A673 (cell line): ENCODE measurements around the gene ELAVL1. TPM values are rescaled to one million over a fixed set of nuclear protein-coding genes. Genes with fewer than 3 reads are reported as not detected.
A peak's percentile ranks its signal among the peaks of the same experiment; 100 is the strongest.

Experiments
- BruUV-seq: library from RNA; stranded (reverse); fragments of 400-500 nt; replicated peaks from 2 replicates; lab custom pipeline; 2021; lab: Mats Ljungman, UMichigan
- CTCF ChIA-PET: fragments of 300-600 bp; sonication (Branson Sonifier 250); formaldehyde crosslinking; loops from one replicate; lab custom pipeline; 2022; ENCODE audit warnings: antibody characterized with exemption; lab: Charles Lee
- POLR2A ChIA-PET: fragments of 300-600 bp; sonication (Branson Sonifier 250); formaldehyde crosslinking; loops from one replicate; lab custom pipeline; 2022; ENCODE audit warnings: antibody characterized with exemption; ENCODE audit not compliant: low non-redundant PET; lab: Charles Lee
- DNase-seq: peaks from one replicate; pipeline ENCODE4 v3.0.0-alpha.2; 2015; ENCODE audit warnings: low spot score
- H3K27ac ChIP-seq: fragments of 200-600 bp; sonication (generic); 2 replicates; pipeline ENCODE4 v1.5.1; 2016; ENCODE audit warnings: mixed run types, low read depth, mild to moderate bottlenecking, mixed read lengths, antibody characterized with exemption, low read length; ENCODE audit not compliant: poor library complexity, severe bottlenecking
- H3K27me3 ChIP-seq: fragments of 200-600 bp; sonication (generic); replicated peaks from 2 replicates; pipeline ENCODE4 v1.6.1; 2017; ENCODE audit warnings: mixed run types, low read depth, mild to moderate bottlenecking, mixed read lengths, antibody characterized with exemption, low read length; ENCODE audit not compliant: insufficient read depth, poor library complexity
- H3K36me3 ChIP-seq: fragments of 200-600 bp; sonication (generic); 2 replicates; pipeline ENCODE4 v1.6.1; 2016; ENCODE audit warnings: mixed run types, mild to moderate bottlenecking, mixed read lengths, antibody characterized with exemption, low read length; ENCODE audit not compliant: insufficient read depth, poor library complexity, severe bottlenecking
- H3K4me1 ChIP-seq: fragments of 200-600 bp; sonication (generic); 2 replicates; pipeline ENCODE4 v1.6.1; 2017; ENCODE audit warnings: mixed run types, mild to moderate bottlenecking, mixed read lengths, antibody characterized with exemption, low read length; ENCODE audit not compliant: insufficient read depth, poor library complexity, severe bottlenecking
- H3K4me3 ChIP-seq: fragments of 200-600 bp; sonication (generic); 2 replicates; pipeline ENCODE4 v1.5.1; 2016; ENCODE audit warnings: low read depth, mixed run types, mild to moderate bottlenecking, mixed read lengths, low read length; ENCODE audit not compliant: poor library complexity, severe bottlenecking
- H3K9me3 ChIP-seq: fragments of 200-600 bp; sonication (generic); 2 replicates; pipeline ENCODE4 v1.6.1; 2016; ENCODE audit warnings: mixed run types, low read depth, mild to moderate bottlenecking, mixed read lengths, antibody characterized with exemption, low read length; ENCODE audit not compliant: poor library complexity, severe bottlenecking
- EZH2 ChIP-seq: fragments of 200-600 bp; sonication (generic); IDR thresholded peaks from 2 replicates; pipeline ENCODE4 v1.6.1; 2017; ENCODE audit warnings: borderline replicate concordance, low read depth, mild to moderate bottlenecking, mixed read lengths, antibody characterized with exemption, low read length; ENCODE audit not compliant: poor library complexity, severe bottlenecking
- intact Hi-C: fragments of 100-400 bp; cut with micrococcal nuclease; formaldehyde crosslinking; loops from one replicate; pipeline ENCODE4 v1.10.0; 2022; ENCODE audit not compliant: unreplicated experiment
- total RNA-seq: library from RNA; stranded (reverse); gene quantifications from 2 replicates; pipeline ENCODE4 v1.2.3, GENCODE V29; 2021
- TF ChIP-seq, protein P1 (sequence below): fragments of 300-800, 200-600 bp; sonication (generic); conservative IDR thresholded peaks from 2 replicates; pipeline ENCODE4 v1.5.1; 2017; ENCODE audit warnings: low read depth, mild to moderate bottlenecking, antibody characterized with exemption, low read length, moderate library complexity, mixed read lengths

ELAVL1 gene
- total RNA-seq, 1 experiment from 2014 or later: 171 TPM

- Histone ChIP-seq H3K27me3 (no peaks in the 10 kb centered on the region), H3K4me1 (peaks cover 43% of the 10 kb centered on the region), H3K4me3 (no peak overlapping the region), H3K9me3 (no peaks in the 10 kb centered on the region), H3K27ac (peak overlapping the region; percentile 38), H3K36me3 (peaks cover 31% of the 10 kb centered on the region)
- no TSS peak for BruUV-seq
- ChIA-PET POLR2A (interaction anchor here (0.7 kb wide), 1 partner anchor 17 kb away, joined by 3 read pairs; no protein-coding TSS in a partner anchor), CTCF (no interaction called here)
- DNase-seq: no peak
- TF ChIP-seq EZH2: no peak
- TF ChIP-seq, protein P1, sequence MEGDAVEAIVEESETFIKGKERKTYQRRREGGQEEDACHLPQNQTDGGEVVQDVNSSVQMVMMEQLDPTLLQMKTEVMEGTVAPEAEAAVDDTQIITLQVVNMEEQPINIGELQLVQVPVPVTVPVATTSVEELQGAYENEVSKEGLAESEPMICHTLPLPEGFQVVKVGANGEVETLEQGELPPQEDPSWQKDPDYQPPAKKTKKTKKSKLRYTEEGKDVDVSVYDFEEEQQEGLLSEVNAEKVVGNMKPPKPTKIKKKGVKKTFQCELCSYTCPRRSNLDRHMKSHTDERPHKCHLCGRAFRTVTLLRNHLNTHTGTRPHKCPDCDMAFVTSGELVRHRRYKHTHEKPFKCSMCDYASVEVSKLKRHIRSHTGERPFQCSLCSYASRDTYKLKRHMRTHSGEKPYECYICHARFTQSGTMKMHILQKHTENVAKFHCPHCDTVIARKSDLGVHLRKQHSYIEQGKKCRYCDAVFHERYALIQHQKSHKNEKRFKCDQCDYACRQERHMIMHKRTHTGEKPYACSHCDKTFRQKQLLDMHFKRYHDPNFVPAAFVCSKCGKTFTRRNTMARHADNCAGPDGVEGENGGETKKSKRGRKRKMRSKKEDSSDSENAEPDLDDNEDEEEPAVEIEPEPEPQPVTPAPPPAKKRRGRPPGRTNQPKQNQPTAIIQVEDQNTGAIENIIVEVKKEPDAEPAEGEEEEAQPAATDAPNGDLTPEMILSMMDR: no peak
- intact Hi-C loops: no loop called here
Measured at GRCh38 chr19:7926727-7927604, 78.5 kb downstream of the ELAVL1 start.

- intact Hi-C loops: no loop called here
- H3K27me3 ChIP-seq: no peaks in the 10 kb centered on the region
- CTCF ChIA-PET: no interaction called here
- no TSS peak for BruUV-seq
- DNase-seq: peak; percentile 77
- POLR2A ChIA-PET: interaction anchor here (0.7 kb wide), 1 partner anchor 18 kb away, joined by 3 read pairs; no protein-coding TSS in a partner anchor
- H3K9me3 ChIP-seq: no peaks in the 10 kb centered on the region
- peak within 1 kb of the TSS; percentile 57 for H3K4me3 ChIP-seq
- no peak for TF ChIP-seq EZH2
- TF ChIP-seq, protein P1: no peak
- H3K4me1 ChIP-seq: peaks cover 49% of the 10 kb centered on the region
- peak within 1 kb of the TSS; percentile 69 for H3K27ac ChIP-seq
- peaks cover 26% of the 10 kb centered on the region for H3K36me3 ChIP-seq
Measured at GRCh38 chr19:7926021-7926726, 79.3 kb downstream of the ELAVL1 start, which contains the start of gene CTXN1. Gene CTXN1 (minus strand): TSS chr19:7926135. CDS start chr19:7925538, 597 bp downstream.

- ChIA-PET POLR2A (no interaction called here), CTCF (no interaction called here)
- intact Hi-C loops: no loop called here
- peaks cover 51% of the 10 kb centered on the region for H3K4me1 ChIP-seq
- peak overlapping the region; percentile 69 for H3K27ac ChIP-seq
- no peaks in the 10 kb centered on the region for H3K9me3 ChIP-seq
- TF ChIP-seq, protein P1: peak; percentile 88
- no peak for TF ChIP-seq EZH2
- H3K27me3 ChIP-seq: no peaks in the 10 kb centered on the region
- peak overlapping the region; percentile 57 for H3K4me3 ChIP-seq
- peaks cover 17% of the 10 kb centered on the region for H3K36me3 ChIP-seq
- TSS peak; percentile 72 for BruUV-seq
- peak; percentile 91 for DNase-seq
Measured at GRCh38 chr19:7925171-7925851, 80.1 kb downstream of the ELAVL1 start.
